Panc1 (cell line): ENCODE measurements around the gene MAPK8.

ENCODE experiments used
- CTCF ChIP-seq: fragments of 450-650 bp; IDR thresholded peaks from 2 replicates; pipeline ENCODE4 v1.5.1; 2017; ENCODE audit warnings: mild to moderate bottlenecking
- POLR2AphosphoS5 ChIP-seq: IDR thresholded peaks from 2 replicates; pipeline ENCODE4 v1.6.1; 2012; ENCODE audit warnings: mild to moderate bottlenecking, low read depth, low read length, moderate library complexity
- TCF7L2 ChIP-seq: IDR thresholded peaks from 2 replicates; pipeline ENCODE4 v1.6.1; 2011; ENCODE audit warnings: mild to moderate bottlenecking, low read depth, low read length, inconsistent platforms

- no peak for TF ChIP-seq CTCF
- TF ChIP-seq TCF7L2 = no peak
- TF ChIP-seq POLR2AphosphoS5 = no peak
These were observed 161.8 kb downstream of the MAPK8 start for GRCh38 chr10:48468130-48468790.
